IMR-90 (cell line): ENCODE data around the gene LRRC37A. TPM values are rescaled to one million over a fixed set of nuclear protein-coding genes. Genes with fewer than 3 reads are reported as not detected.
"Not testable (repeated sequence)": the region's sequence is repeated elsewhere in the genome, so short reads cannot be mapped to it uniquely, and the experiment has no call there.

Source experiments
- ATAC-seq: fragments of 200-7000 bp; cut with Tn5 transposase; 2 replicates; pipeline ENCODE4 v1.9.1; 2020; ENCODE audit warnings: low read depth, mild to moderate bottlenecking, moderate library complexity
- BruUV-seq: library from RNA; stranded (reverse); fragments of 400-500 nt; replicated peaks from 2 replicates; lab custom pipeline; 2021; lab: Mats Ljungman, UMichigan
- CTCF ChIA-PET: fragments of 300-600 bp; formaldehyde crosslinking; extraction: SDS; loops from one replicate; lab custom pipeline; 2021; ENCODE audit warnings: antibody characterized with exemption; lab: Yijun Ruan, JAX
- POLR2A ChIA-PET: fragments of 300-600 bp; sonication (Branson Sonifier 250); formaldehyde crosslinking; loops from one replicate; lab custom pipeline; 2022; ENCODE audit warnings: antibody characterized with exemption; ENCODE audit not compliant: unreplicated experiment; lab: Charles Lee
- DNase-seq: peaks from one replicate; pipeline ENCODE4 v3.0.0; 2013
- H2AFZ ChIP-seq: replicated peaks from 2 replicates; pipeline ENCODE3; 2013; ENCODE audit warnings: low read length, mild to moderate bottlenecking; ENCODE audit not compliant: poor library complexity
- H2AK5ac ChIP-seq: 2 replicates; pipeline ENCODE4 v1.6.1; 2013; ENCODE audit warnings: low read depth, low read length, inconsistent platforms
- H2AK9ac ChIP-seq: replicated peaks from 2 replicates; pipeline ENCODE3; 2013; ENCODE audit warnings: mild to moderate bottlenecking, low read depth, low read length, moderate library complexity; ENCODE audit not compliant: poor library complexity
- H2BK120ac ChIP-seq: 2 replicates; pipeline ENCODE4 v1.6.1; 2013; ENCODE audit warnings: low read depth, low read length, inconsistent platforms
- H2BK15ac ChIP-seq: 3 replicates; pipeline ENCODE4 v1.6.1; 2013; ENCODE audit warnings: low read depth, low read length, inconsistent platforms
- H2BK20ac ChIP-seq: 2 replicates; pipeline ENCODE4 v1.6.1; 2013; ENCODE audit warnings: low read depth, mild to moderate bottlenecking, inconsistent platforms, low read length, moderate library complexity
- H2BK5ac ChIP-seq: 2 replicates; pipeline ENCODE4 v1.6.1; 2013; ENCODE audit warnings: mild to moderate bottlenecking, low read depth, low read length, inconsistent platforms; ENCODE audit not compliant: poor library complexity, severe bottlenecking
- H3K14ac ChIP-seq: replicated peaks from 2 replicates; pipeline ENCODE4 v1.6.1; 2013; ENCODE audit warnings: low read depth, low read length, inconsistent platforms
- H3K18ac ChIP-seq: 2 replicates; pipeline ENCODE4 v1.6.1; 2013; ENCODE audit warnings: low read depth, low read length, control low read depth
- H3K23ac ChIP-seq: 2 replicates; pipeline ENCODE4 v1.6.1; 2013; ENCODE audit warnings: low read depth, low read length, inconsistent platforms
- H3K27ac ChIP-seq: 2 replicates; pipeline ENCODE4 v1.5.1; 2013; ENCODE audit warnings: mild to moderate bottlenecking, control low read depth, low read length; ENCODE audit not compliant: insufficient read depth
- H3K27me3 ChIP-seq: 2 replicates; pipeline ENCODE4 v1.6.1; 2013; ENCODE audit warnings: low read length; ENCODE audit not compliant: control insufficient read depth, insufficient read depth
- H3K36me3 ChIP-seq: 2 replicates; pipeline ENCODE4 v1.6.1; 2013; ENCODE audit warnings: low read length, mixed read lengths; ENCODE audit not compliant: control insufficient read depth, insufficient read depth
- H3K4ac ChIP-seq: 2 replicates; pipeline ENCODE4 v1.6.1; 2013; ENCODE audit warnings: low read depth, low read length, inconsistent platforms
- H3K4me1 ChIP-seq: 2 replicates; pipeline ENCODE4 v1.6.1; 2013; ENCODE audit warnings: low read length, mixed read lengths; ENCODE audit not compliant: control insufficient read depth, insufficient read depth
- H3K4me2 ChIP-seq: 2 replicates; pipeline ENCODE4 v1.6.1; 2013; ENCODE audit warnings: low read depth, mild to moderate bottlenecking, control low read depth, low read length, moderate library complexity
- H3K4me3 ChIP-seq: 2 replicates; pipeline ENCODE4 v1.5.1; 2013; ENCODE audit warnings: low read depth, mild to moderate bottlenecking, control low read depth, low read length, moderate library complexity; ENCODE audit not compliant: insufficient read depth
- H3K56ac ChIP-seq: 2 replicates; pipeline ENCODE4 v1.6.1; 2013; ENCODE audit warnings: low read length, inconsistent platforms; ENCODE audit not compliant: insufficient read depth; ENCODE audit errors: extremely low read depth
- H3K79me1 ChIP-seq, 2 experiments: 2 replicates each; pipeline ENCODE4 v1.6.1; 2013; ENCODE audit warnings: low read length in 2 of 2, inconsistent platforms in 1 of 2, low read depth in 1 of 2
- H3K9ac ChIP-seq: 2 replicates; pipeline ENCODE4 v1.6.1; 2013; ENCODE audit warnings: low read depth, low read length, control low read depth
- H3K9me1 ChIP-seq: 2 replicates; pipeline ENCODE4 v1.6.1; 2013; ENCODE audit warnings: low read length, inconsistent platforms; ENCODE audit not compliant: insufficient read depth
- H3K9me3 ChIP-seq: 2 replicates; pipeline ENCODE4 v1.6.1; 2013; ENCODE audit warnings: low read length; ENCODE audit not compliant: control insufficient read depth, insufficient read depth
- H4K20me1 ChIP-seq: 2 replicates; pipeline ENCODE4 v1.6.1; 2013; ENCODE audit warnings: low read length, inconsistent platforms; ENCODE audit not compliant: insufficient read depth
- H4K5ac ChIP-seq: 2 replicates; pipeline ENCODE4 v1.6.1; 2013; ENCODE audit warnings: mild to moderate bottlenecking, low read depth, low read length, control low read depth
- H4K8ac ChIP-seq, 2 experiments: 2 replicates each; pipeline ENCODE4 v1.6.1; 2013; ENCODE audit warnings: low read depth in 2 of 2, low read length in 2 of 2, control low read depth in 1 of 2, inconsistent platforms in 1 of 2
- H4K91ac ChIP-seq: 2 replicates; pipeline ENCODE4 v1.6.1; 2013; ENCODE audit warnings: low read depth, low read length, inconsistent platforms; ENCODE audit not compliant: insufficient read depth
- WGBS, 2 experiments: methylation state at CpG; one replicate each; pipeline versions ENCODE4 v1.1.5 to v1.1.7; 2013; ENCODE audit warnings: missing lambda C conversion rate in 2 of 2; ENCODE audit not compliant: insufficient read length in 1 of 2; ENCODE audit errors: extremely low coverage in 2 of 2; 5-methylcytosine and 5-hydroxymethylcytosine counted together
- dilution Hi-C: fragments of 300-500 bp; cut with HindIII; formaldehyde crosslinking; loops from one replicate; pipeline ENCODE4 v1.14.3; 2018; ENCODE audit warnings: low sequenced_read_pairs; ENCODE audit not compliant: unreplicated experiment
- in situ Hi-C: fragments of 300-500 bp; cut with MboI; formaldehyde crosslinking; loops from 3 replicates; pipeline ENCODE4 v1.14.3; 2019; ENCODE audit warnings: low sequenced_read_pairs, inconsistent platforms, mixed read lengths
- intact Hi-C: fragments of 100-400 bp; cut with micrococcal nuclease; formaldehyde crosslinking; loops from 2 replicates; pipeline ENCODE4 v1.10.0; 2022
- polyA plus RNA-seq, 3 experiments: library from polyadenylated mRNA; depleted of rRNA; stranded (reverse); fragments of >200 nt; gene quantifications; 2 replicates each; pipeline ENCODE4 v1.2.3, GENCODE V29; 2012; ENCODE audit warnings: low replicate concordance in 1 of 3
- total RNA-seq: library from RNA; depleted of rRNA; stranded (reverse); fragments of >200 nt; gene quantifications from 2 replicates; pipeline ENCODE4 v1.2.3, GENCODE V29; 2012

The LRRC37A gene
- total and polyA plus RNA-seq, 2 of the 4 experiments (the other 2 are of a cell fraction): 0.72 to 0.91 TPM

- H3K9me3 ChIP-seq, H3K4me1 ChIP-seq, H3K9me1 ChIP-seq, H3K9ac ChIP-seq, H3K4ac ChIP-seq, intact Hi-C loops, H3K27me3 ChIP-seq, H2AFZ ChIP-seq, ATAC-seq, H3K23ac ChIP-seq, H4K8ac ChIP-seq, H3K4me2 ChIP-seq, CTCF ChIA-PET, H2BK120ac ChIP-seq, H3K56ac ChIP-seq, H3K4me3 ChIP-seq, H2BK20ac ChIP-seq, BruUV-seq, H4K20me1 ChIP-seq, DNase-seq, H3K79me1 ChIP-seq, H4K91ac ChIP-seq, H2AK5ac ChIP-seq, H3K18ac ChIP-seq, H2BK15ac ChIP-seq, H3K36me3 ChIP-seq, H4K5ac ChIP-seq, H2AK9ac ChIP-seq, H2BK5ac ChIP-seq, dilution Hi-C loops, H3K14ac ChIP-seq, H3K27ac ChIP-seq: not testable (repeated sequence)
- in situ Hi-C loops: loop anchor here (25.0 kb wide), 1 partner anchor 669 kb away; no protein-coding TSS in a partner anchor
- POLR2A ChIA-PET: interaction anchor here (0.7 kb wide), 1 partner anchor 249 kb away, joined by 3 read pairs; no protein-coding TSS in a partner anchor
- no CpG with 5 or more reads among the region's 1 CpG for WGBS, 2 experiments
Measured at GRCh38 chr17:46256369-46256768, 38.6 kb upstream of the LRRC37A start.
